ENCODE measurements around the gene B4GALNT1. TPM values are rescaled to one million over a fixed set of nuclear protein-coding genes. Genes with fewer than 3 reads are reported as not detected.

B4GALNT1 gene
- total and polyA plus RNA-seq, 2 of the 13 experiments (the other 11 are each of a cell fraction or from before 2014, with no cell fraction given): 4.5 to 5.4 TPM

- TF ChIP-seq TIGD3 (CRISPR knock-in tag; IDR thresholded peaks at IDR 0.05; ENCODE audit: borderline replicate concordance) (no peak), ZNF235 (CRISPR knock-in tag; IDR thresholded peaks at IDR 0.05; ENCODE audit: borderline replicate concordance) (0 out of 2 replicates have a peak, but pooled peaks have one; percentile 54), ZNF142 (CRISPR knock-in tag; IDR thresholded peaks at IDR 0.05) (0 out of 2 replicates have a peak, but pooled peaks have one; percentile 36), ZNF740 (CRISPR knock-in tag; IDR thresholded peaks at IDR 0.05) (0 out of 2 replicates have a peak, but pooled peaks have one; percentile 32), MAZ (IDR thresholded peaks at IDR 0.05; ENCODE audit: borderline replicate concordance, low read depth, low read length) (0 out of 2 replicates have a peak, but pooled peaks have one; percentile 24), MAZ (CRISPR knock-in tag; IDR thresholded peaks at IDR 0.05; ENCODE audit: low read depth) (0 out of 2 replicates have a peak, but pooled peaks have one; percentile 25), ZNF766 (CRISPR knock-in tag; IDR thresholded peaks at IDR 0.05; ENCODE audit: borderline replicate concordance) (0 out of 2 replicates have a peak, but pooled peaks have one; percentile 57), ZNF263 (CRISPR knock-in tag; IDR thresholded peaks at IDR 0.05) (0 out of 2 replicates have a peak, but pooled peaks have one; percentile 39), HMG20A (CRISPR knock-in tag; IDR thresholded peaks at IDR 0.05; ENCODE audit: borderline replicate concordance) (no peak), SP2 (CRISPR knock-in tag; IDR thresholded peaks at IDR 0.05) (peak; percentile 26; the same call in 1 of the 2 replicates), HMGA1 (CRISPR knock-in tag; conservative IDR thresholded peaks at IDR 0.05) (no peak), ZBTB7B (CRISPR knock-in tag; IDR thresholded peaks at IDR 0.05) (peak; percentile 70; the same call in 1 of the 2 replicates), ZNF687 (CRISPR knock-in tag; IDR thresholded peaks at IDR 0.05) (peak; percentile 75), TAF1 (CRISPR knock-in tag; IDR thresholded peaks at IDR 0.05) (peak; percentile 63; the same call in 1 of the 2 replicates), ZNF543 (CRISPR knock-in tag; IDR thresholded peaks at IDR 0.05) (0 out of 2 replicates have a peak, but pooled peaks have one; percentile 54)
Observed at GRCh38 chr12:57611108-57611826, 21.7 kb downstream of the B4GALNT1 start, which contains the start of gene ARHGEF25 (continued).
